ENCODE data around the gene SLC9A1. TPM values are rescaled to one million over a fixed set of nuclear protein-coding genes. Genes with fewer than 3 reads are reported as not detected.

SLC9A1 gene
- total RNA-seq, 1 donor from 2014 or later = 1.8 TPM

GRCh38 chr1:27152004-27152828 lies 2.7 kb downstream of the SLC9A1 start:
- H3K27me3 ChIP-seq = no peaks in the 10 kb centered on the region
- H3K9me3 ChIP-seq (ENCODE audit: low read depth) = no peaks in the 10 kb centered on the region
- H3K4me1 ChIP-seq = peaks cover 21% of the 10 kb centered on the region
- H3K27me3 Mint-ChIP-seq (ENCODE audit: insufficient read depth, low read depth) = no peaks in the 10 kb centered on the region
- H3K4me3 ChIP-seq = peak overlapping the region; percentile 71
- H3K36me3 Mint-ChIP-seq = peaks cover 3% of the 10 kb centered on the region
- TF ChIP-seq EZH2 (IDR thresholded peaks at IDR 0.05) (no peak), EZH2phosphoT487 (IDR thresholded peaks at IDR 0.05) (no peak), CTCF (IDR thresholded peaks at IDR 0.05) (no peak)
- H3K36me3 ChIP-seq = no peaks in the 10 kb centered on the region
- H3K27ac ChIP-seq = no peak overlapping the region
- peaks cover 26% of the 10 kb centered on the region for H4K20me1 ChIP-seq (ENCODE audit: low read depth)
- no peak for DNase-seq (ENCODE audit: low spot score)
- peaks cover 5% of the 10 kb centered on the region for H3F3A ChIP-seq (ENCODE audit: low read depth)
- no peak overlapping the region for H3K27ac Mint-ChIP-seq
- no peaks in the 10 kb centered on the region for H3K9me3 Mint-ChIP-seq
- no peak overlapping the region for H3K9ac ChIP-seq
- H2AFZ ChIP-seq (replicated peaks) = no peak overlapping the region
- peak overlapping the region; percentile 93 for H3K4me3 Mint-ChIP-seq
- H3K4me2 ChIP-seq = peak overlapping the region; percentile 96
- peaks cover 46% of the 10 kb centered on the region for H3K4me1 Mint-ChIP-seq
- peaks cover 40% of the 10 kb centered on the region for H3K79me2 ChIP-seq (ENCODE audit: low read depth)

GRCh38 chr1:27150641-27151040 lies 4.3 kb downstream of the SLC9A1 start:
- H3K27me3 Mint-ChIP-seq (ENCODE audit: insufficient read depth, low read depth) = peaks cover under 1% of the 10 kb centered on the region
- peaks cover 3% of the 10 kb centered on the region for H3K36me3 Mint-ChIP-seq
- H3K79me2 ChIP-seq (ENCODE audit: low read depth) = peaks cover 40% of the 10 kb centered on the region
- H3K27ac Mint-ChIP-seq = no peak overlapping the region
- H3K27me3 ChIP-seq = no peaks in the 10 kb centered on the region
- no peak overlapping the region for H3K4me2 ChIP-seq
- H3K4me3 Mint-ChIP-seq = no peak overlapping the region
- peaks cover 52% of the 10 kb centered on the region for H3K4me1 Mint-ChIP-seq
- no peak overlapping the region for H3K9ac ChIP-seq
- H3K4me3 ChIP-seq = no peak overlapping the region
- no peaks in the 10 kb centered on the region for H3K36me3 ChIP-seq
- no peak for DNase-seq (ENCODE audit: low spot score)
- no peak overlapping the region for H2AFZ ChIP-seq (replicated peaks)
- H3K4me1 ChIP-seq = peaks cover 21% of the 10 kb centered on the region
- H3K9me3 ChIP-seq (ENCODE audit: low read depth) = no peaks in the 10 kb centered on the region
- H3K27ac ChIP-seq = no peak overlapping the region
- no peaks in the 10 kb centered on the region for H3K9me3 Mint-ChIP-seq
- peaks cover 26% of the 10 kb centered on the region for H4K20me1 ChIP-seq (ENCODE audit: low read depth)
- H3F3A ChIP-seq (ENCODE audit: low read depth) = peaks cover 5% of the 10 kb centered on the region
- no peak for TF ChIP-seq CTCF (IDR thresholded peaks at IDR 0.05)
- no peak for TF ChIP-seq EZH2phosphoT487 (IDR thresholded peaks at IDR 0.05)
- no peak for TF ChIP-seq EZH2 (IDR thresholded peaks at IDR 0.05)

- Histone ChIP-seq H3K9ac (no peak overlapping the region), H3K27ac (no peak overlapping the region), H4K20me1 (ENCODE audit: low read depth) (peaks cover 26% of the 10 kb centered on the region), H3K27me3 (no peaks in the 10 kb centered on the region), H3K4me2 (no peak overlapping the region), H3K4me1 (peaks cover 21% of the 10 kb centered on the region), H3F3A (ENCODE audit: low read depth) (peaks cover 5% of the 10 kb centered on the region), H3K79me2 (ENCODE audit: low read depth) (peaks cover 40% of the 10 kb centered on the region), H2AFZ (replicated peaks) (no peak overlapping the region), H3K36me3 (no peaks in the 10 kb centered on the region), H3K4me3 (no peak overlapping the region), H3K9me3 (ENCODE audit: low read depth) (no peaks in the 10 kb centered on the region)
- Mint-ChIP-seq H3K27me3 (ENCODE audit: insufficient read depth, low read depth) (peaks cover 2% of the 10 kb centered on the region), H3K4me3 (no peak overlapping the region), H3K36me3 (peaks cover 6% of the 10 kb centered on the region), H3K4me1 (peaks cover 53% of the 10 kb centered on the region), H3K27ac (no peak overlapping the region), H3K9me3 (no peaks in the 10 kb centered on the region)
- DNase-seq (ENCODE audit: low spot score) = no peak
- no peak for TF ChIP-seq EZH2phosphoT487 (IDR thresholded peaks at IDR 0.05)
- no peak for TF ChIP-seq EZH2 (IDR thresholded peaks at IDR 0.05)
- no peak for TF ChIP-seq CTCF (IDR thresholded peaks at IDR 0.05)
Measured at GRCh38 chr1:27150183-27150582, 4.7 kb downstream of the SLC9A1 start.

Measured in neural progenitor cell (in vitro differentiated cells).